GM19324 (cell line): ENCODE measurements around the gene PCED1B.
A peak's percentile ranks its signal among the peaks of the same experiment; 100 is the strongest.
"Not testable (repeated sequence)": the region's sequence is repeated elsewhere in the genome, so short reads cannot be mapped to it uniquely, and the experiment has no call there.

Experiments
- ATAC-seq: cut with Tn5 transposase; IDR thresholded peaks from one replicate; pipeline ENCODE4 v1.9.1; 2021; ENCODE audit warnings: mild to moderate bottlenecking, moderate library complexity; ENCODE audit not compliant: unreplicated experiment, low FRiP score

PCED1B gene, protein sequence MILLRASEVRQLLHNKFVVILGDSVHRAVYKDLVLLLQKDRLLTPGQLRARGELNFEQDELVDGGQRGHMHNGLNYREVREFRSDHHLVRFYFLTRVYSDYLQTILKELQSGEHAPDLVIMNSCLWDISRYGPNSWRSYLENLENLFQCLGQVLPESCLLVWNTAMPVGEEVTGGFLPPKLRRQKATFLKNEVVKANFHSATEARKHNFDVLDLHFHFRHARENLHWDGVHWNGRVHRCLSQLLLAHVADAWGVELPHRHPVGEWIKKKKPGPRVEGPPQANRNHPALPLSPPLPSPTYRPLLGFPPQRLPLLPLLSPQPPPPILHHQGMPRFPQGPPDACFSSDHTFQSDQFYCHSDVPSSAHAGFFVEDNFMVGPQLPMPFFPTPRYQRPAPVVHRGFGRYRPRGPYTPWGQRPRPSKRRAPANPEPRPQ

DNA sequence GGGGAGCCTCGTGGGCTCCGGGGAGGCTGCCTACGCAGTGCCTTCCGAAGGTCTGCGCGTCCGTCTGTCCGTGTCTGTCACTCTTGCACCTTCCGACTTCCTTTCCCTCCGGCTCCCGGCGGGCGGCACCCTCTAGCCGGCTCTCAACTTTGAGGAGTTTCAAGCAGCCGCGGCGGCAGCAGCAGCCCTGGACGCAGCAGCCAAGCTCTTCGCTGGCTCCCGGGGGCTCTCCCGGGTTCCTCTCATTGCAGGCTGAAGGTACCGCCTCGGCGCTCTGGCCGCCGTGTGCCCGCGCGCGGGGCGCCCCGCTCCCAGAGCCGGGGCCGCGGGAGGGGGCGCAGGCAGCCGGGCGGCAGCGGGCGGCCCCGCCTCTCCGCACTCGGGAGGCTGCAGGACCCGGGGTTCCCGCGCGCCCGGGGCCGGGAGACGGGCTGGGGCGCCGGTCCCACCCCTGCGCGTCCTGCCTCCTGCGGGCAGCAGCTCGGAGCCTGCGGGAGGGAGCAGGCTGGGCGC is at the start of gene PCED1B, which contains the start of gene AMIGO2:
TSS of gene PCED1B (plus strand) at position 154 of the 513 bp plus-strand sequence. CDS start 155,443 bp downstream, outside the sequence.
TSS of gene AMIGO2 (minus strand) at position 492 of the 513 bp plus-strand sequence. CDS start 957 bp downstream, outside the sequence.
- ATAC-seq, result peak; percentile 55

DNA sequence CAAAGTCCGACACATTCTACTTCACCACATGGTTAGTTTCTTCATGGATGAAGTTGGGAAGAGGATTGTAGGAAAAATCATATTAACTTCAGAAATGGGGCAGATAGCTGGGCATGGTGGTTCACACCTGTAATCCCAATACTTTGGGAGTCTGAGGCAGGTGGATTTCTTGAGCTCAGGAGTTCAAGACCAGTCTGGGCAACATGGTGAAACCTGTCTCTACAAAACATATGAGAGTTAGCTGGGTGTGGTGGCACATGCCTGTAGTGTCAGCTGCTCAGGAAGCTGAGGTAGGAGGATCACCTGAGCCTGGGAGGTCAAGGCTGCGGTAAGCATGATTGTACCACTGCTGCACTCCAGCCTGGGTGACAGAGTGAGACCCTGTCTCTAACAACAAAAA is 49.5 kb upstream of the PCED1B start:
- ATAC-seq, result no peak

DNA sequence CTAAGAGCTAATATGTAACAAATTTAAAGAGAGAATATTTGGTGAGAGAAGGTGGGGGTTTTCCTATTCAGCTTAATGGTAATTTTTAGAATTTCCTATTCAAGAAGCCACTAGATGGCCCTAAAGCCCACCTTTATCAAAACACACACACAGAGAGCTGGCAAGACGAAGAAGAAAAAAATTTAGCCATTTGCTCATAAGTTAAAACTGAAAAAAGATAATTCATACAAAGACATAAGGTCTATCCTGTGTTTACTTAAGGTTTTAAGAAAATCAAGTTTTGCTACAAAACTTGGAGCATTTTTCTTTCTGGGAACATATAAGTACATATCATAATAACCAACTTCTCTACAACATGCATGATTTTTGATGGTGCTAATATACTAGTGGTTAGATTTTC is 46.8 kb upstream of the PCED1B start:
- ATAC-seq, result no peak

DNA sequence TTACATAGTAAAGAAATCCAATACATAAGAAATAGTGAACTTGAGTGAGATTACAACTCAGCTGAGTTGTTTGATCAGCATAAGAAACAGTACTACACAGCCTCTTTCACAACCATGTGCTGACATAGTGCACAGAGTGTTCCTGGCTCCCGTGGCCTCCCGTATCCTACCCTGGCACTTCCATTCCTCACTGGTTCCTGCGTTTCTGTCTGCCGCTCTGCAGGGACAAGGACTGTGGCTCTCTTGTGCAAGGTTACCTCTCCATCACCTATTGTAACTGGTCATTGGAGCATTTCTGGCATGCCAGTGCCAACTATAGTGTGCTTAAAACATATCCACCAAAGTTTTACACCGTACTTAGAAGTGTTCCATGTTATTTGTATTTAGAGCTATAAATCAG is 46.3 kb upstream of the PCED1B start:
- no peak for ATAC-seq

DNA sequence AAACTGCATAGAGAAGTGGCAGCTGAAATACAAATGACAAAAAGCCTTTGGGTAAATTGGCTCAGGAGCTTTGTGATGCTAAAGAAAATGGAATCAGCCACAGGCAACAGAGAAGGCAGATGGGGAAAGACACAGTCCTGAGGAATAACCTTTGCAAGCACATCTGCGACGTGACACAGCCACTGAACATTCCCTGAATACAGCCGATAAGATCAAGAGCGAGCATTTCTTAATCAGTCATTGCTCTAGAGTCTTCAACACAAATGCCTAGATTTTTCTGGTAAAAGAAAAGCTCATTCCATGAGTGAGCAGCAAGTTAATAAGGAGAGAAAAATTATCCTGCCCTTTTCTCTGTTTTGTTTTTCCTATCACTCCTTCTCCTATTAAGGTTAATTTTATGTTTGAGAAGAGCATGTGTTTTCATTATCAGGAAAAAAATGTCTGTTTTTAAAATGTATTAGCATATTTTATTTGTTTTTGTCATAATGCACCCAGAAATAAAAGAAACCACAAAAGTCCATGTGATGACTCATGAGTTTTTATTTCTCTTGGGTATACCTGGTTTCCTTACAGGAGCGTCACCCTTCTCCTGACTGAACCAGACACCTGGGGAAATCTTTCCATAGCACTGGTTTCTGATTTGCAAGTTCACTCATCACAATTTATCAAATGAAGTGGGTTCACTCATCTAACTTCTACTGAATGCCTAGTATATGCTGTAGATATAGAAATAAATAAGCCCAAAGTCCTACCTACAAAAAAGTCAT is 45.4 kb upstream of the PCED1B start:
- no peak for ATAC-seq

DNA sequence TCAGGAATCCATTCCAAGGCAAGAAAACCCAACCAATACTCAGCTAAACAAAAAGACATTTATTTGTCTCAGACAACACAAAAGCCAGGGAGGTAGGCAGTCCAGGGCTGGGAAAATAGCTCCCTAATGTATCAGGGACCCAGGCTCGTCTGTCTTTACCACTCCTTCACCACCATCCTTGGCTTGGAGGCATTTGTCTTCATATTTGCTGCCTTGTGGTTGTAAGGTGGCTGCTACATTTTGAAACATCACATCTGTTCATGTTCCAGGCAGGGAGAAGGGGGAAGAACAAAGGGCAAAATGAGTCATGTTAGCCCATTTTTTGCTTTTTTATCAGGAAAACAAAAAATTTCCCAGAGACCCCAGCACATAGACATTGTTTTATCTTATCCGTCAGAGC is 44.8 kb upstream of the PCED1B start:
- no peak for ATAC-seq

DNA sequence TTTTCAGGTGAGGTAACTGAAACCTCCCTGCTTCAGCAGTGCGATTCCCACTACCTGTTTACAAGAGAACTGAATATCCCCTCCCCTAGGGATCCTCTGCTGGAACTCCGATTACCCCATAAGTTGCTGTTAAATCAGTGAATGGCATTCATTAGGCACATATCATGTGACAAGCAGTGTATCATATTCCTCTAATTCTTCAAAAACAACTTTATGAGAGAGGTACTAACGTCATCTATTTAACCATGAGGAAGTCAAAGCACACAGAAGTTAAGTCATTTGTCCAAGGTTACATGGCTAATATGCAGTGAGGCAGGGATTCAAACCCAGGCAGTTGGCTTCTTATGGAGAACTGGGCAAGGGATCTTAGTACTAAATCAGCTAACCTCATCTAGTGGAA is 43.9 kb upstream of the PCED1B start:
- ATAC-seq, result no peak

DNA sequence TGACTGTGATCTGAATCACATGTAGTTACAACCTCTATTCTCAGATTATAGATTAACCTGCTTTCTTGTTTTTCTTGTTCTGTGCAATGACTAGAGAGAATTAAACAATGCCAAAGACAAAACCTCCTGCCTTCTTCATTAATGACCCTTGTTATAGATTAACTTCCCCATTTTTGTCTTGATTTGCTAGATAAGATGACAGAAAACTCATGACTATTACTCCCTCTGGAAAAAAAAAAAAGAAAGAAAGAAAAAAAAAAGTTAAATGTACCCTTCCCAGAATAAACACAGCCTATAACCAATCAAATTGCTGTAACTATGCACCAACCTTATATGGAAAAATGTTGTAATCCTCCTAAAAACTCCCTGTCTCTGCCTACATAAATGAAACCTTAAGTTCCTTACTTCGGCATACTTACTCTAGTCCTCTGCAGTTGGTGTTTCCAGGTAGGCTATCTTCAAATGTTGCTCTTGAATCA is 41.1 kb upstream of the PCED1B start:
- no peak for ATAC-seq

DNA sequence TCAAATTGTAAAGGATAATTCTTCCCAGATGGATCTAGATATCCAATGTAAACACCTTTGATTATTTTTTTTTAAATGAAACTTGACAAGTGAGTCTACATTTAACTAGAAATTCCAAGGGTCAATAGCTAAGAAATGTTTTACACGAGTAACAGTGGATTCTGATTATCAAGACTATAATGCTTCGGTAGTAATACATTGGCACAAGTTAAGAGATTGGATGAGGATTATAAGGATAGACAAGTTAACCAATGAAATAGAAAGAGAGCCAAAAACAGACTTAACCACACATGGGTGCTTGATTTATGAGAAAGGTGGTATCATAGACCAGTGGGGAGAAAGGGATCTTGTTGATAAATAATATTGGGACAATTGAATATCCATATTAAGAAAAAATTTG is 40.3 kb upstream of the PCED1B start:
- no peak for ATAC-seq

DNA sequence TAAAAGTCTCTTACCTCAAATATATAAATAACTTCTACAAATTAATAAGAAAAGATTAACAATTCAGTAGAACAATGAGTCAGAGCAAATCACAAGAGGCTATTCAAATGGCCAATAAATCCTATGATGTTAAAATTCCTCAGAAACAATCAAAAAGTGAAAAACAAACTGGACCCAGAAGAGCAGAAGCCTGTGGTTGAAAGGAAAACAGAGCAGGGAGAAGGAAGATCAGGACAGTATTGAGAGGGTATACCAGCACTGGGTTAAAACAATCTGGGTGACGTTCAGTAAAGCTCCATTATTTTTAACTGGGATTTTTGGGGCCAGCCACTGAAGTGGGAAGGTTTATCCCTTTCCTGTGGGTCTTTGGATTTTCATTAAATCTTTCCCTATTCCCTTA is 39.7 kb upstream of the PCED1B start:
- no peak for ATAC-seq

DNA sequence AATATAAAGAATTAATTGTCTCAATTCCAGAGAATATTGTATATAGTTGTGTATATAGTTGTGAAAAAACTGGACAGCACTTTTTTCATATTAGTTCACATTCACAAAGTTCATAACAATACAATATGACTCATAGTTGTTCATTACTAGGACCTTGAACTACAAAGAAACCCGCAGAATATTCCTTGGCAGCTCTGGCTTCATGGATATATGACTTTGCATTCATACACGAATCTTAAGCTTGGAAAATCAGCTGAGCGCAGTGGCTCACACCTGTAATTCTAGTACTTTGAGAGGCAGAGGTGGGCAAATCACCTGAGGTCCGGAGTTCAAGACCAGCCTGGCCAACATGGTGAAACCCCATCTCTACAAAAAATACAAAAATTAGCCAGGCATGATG is 38.1 kb upstream of the PCED1B start:
- ATAC-seq, result no peak

DNA sequence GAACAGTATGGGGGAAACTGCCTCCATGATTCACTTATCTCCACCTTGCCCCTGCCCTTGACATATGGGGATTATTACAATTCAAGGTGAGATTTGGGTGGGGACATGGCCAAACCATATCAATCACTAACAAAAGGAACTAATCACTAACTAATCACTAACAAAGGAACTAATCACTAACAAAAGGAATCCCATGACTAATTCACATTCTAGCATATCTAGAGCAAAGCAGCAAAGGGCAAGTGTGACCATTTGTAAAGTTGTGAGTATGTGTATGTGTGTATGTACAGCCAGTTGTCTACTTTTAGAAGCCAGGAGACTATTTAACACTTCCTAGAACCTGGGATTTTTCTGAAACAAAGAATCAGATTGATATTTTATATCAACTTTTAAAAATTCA is 30.9 kb upstream of the PCED1B start:
- ATAC-seq, result no peak

DNA sequence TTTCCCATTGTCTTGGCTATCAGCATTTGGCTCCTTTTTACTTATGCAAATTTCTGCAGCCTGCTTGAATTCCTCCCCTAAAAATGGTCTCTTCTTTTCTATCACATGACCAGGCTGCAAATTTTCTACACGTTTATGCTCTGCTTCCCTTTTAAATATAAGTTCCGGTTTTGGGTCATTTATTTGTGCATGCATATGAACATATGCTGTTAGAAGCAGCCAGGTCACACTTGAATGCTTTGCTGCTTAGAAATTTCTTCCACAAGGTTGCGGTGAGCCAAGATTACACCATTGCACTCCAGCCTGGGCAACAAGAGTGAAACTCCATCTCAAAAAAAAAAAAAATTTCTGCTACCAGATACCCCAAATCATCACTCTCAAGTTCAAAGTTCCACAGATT is 28.1 kb upstream of the PCED1B start:
- ATAC-seq, result not testable (repeated sequence)

DNA sequence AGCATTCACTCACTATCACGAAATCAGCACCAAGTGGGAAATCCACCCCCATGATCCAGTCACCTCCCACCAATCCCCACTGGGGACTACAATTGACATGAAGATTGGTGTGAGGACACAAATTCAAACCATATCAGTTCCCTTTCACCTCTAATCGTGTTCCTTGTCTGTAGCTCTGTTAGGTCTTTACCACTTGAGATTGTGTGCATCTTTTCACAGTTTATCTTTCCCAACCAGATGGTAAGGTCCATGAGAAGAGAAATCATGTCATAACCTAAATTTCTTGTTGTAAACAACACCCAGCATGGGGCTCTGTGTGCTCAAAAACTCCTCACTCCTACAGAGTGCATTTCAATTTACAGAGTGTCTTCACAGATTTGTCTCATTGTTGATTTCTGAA is 27.1 kb upstream of the PCED1B start:
- ATAC-seq, result no peak

DNA sequence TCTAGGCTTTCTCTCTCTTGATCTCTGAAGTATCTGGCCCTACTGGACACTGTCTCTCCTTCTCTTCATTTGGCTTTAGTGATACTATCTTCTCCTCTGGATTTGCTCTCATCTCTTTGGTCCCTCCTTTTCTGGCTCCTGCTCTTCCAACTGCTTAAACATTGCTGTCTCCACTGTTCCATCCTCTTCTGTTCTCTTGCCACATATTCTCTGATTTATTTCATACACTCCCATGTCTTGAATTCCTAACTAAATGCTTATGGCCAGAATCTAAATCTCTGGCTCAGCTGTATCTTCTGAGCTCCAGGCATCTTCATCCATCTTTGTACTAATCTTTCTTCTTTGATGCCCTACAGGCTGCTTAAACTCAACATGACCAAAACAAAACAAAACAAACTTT is 25.5 kb upstream of the PCED1B start:
- no peak for ATAC-seq

DNA sequence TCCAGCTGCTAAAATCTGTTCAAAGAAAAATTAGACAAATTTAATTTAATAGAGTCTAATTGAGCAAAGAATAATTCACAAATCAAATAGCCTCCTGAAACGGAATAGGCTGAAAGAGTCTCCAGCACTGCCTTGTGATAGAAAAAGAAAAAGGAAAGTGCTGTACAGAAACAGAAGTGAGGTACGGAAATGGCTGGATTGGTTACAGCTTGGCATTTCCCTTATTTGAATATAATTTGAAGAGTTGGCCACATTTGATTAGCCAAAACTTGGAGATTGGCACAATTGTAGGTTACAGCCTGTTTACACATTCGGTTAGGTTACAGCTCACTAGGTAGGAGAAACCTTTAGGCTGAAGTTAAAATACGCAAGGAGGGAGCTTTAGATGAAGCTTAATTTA is 24.8 kb upstream of the PCED1B start:
- ATAC-seq, result no peak

DNA sequence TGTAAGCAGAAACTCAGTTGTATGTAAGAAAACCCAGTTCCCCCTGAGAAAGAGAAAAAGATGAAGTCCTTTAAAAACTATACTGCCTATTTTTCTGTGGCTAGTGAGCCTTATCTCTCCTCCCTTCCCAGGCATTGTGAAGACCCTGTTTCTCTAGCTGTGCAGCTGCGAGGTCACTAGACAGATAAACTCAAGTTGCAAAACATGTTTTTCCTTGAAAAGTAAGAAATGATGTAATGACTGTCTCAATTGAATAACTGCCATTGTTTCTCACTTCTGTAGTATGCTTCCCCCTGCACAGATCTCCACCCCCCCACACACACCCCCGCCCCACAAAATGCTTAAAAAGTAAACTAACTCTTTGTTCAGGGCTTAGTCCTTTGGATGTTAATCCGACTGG is 23.6 kb upstream of the PCED1B start:
- ATAC-seq, result not testable (repeated sequence)

DNA sequence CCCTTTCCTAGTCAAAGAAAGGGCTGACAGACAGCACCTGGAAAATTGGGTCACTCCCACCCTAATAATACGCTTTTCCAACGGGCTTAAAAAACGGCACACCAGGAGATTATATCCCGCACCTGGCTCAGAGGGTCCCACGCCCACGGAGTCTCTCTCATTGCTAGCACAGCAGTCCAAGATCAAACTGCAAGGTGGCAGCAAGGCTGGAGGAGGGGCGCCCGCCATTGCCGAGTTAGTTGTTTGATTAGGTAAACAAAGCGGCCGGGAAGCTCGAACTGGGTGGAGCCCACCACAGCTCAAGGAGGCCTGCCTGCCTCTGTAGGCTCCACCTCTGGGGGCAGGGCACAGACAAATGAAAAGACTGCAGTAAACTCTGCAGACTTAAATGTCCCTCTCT is 22.5 kb upstream of the PCED1B start:
- ATAC-seq, result not testable (repeated sequence)

DNA sequence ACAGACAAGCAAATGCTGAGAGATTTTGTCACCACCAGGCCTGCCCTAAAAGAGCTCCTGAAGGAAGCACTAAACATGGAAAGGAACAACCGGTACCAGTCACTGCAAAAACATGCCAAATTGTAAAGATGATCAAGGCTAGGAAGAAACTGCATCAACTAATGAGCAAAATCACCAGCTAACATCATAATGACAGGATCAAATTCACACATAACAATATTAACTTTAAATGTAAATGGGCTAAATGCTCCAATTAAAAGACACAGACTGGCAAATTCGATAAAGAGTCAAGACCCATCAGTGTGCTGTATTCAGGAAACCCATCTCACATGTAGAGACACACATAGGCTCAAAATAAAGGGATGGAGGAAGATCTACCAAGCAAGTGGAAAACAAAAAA is 20.8 kb upstream of the PCED1B start:
- ATAC-seq, result not testable (repeated sequence)

DNA sequence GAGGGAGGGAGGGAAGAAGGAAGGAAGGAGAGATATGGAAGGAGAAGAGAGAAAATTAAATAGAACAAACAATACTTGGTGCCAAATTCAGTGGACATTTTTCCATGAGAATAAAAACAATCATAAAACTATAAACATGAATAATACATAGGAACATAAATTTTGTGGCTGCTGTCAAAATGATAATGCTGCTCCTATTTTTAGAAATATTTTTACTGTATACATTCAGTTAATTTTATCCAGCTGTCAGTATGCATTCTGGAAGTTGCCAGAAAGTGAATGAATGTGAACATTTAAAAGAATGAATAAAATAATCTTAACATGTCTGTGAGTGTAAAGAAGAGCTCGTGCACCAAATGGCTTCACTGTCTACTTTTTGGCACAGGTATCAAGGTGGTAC is 13.9 kb upstream of the PCED1B start:
- ATAC-seq, result no peak

DNA sequence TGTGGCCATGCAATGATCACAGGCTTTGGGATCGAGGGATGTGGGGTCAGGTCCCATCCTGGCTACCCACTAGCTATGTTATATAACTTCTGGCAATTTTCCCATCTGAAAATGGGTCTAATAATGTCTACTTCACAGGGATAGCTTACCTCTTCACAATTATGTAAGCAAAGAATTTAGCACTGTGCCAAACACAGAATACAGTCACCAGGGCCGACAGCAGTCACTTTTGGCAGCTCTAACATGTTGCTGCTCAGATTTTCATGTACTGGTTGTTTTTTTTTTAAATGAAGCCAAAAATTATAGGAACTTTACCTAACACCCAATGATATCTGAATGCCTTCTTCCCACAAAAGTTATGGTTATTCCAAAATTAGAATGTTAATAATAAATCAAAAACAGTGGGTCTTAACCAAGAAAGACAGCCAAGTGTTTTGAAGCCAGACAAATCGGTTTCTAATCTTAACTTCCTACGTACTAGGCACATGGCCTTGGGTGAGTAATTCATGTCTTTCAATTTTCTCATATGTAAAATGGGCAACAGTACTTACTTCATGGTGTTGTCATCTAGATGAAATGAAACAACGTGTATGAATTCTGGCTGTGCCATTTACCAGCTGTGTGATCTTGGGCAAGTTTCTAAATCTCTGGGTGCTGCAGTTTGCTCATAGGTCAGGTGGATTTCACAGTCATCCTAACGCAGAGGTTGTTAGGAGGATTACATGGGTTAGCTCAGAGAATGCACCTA is 13.0 kb upstream of the PCED1B start:
- no peak for ATAC-seq
